Lung (tissue), 12 donors: ENCODE measurements around the gene PHF21B. TPM values are rescaled to one million over a fixed set of nuclear protein-coding genes. Genes with fewer than 3 reads are reported as not detected.

Experiments
- ATAC-seq: fragments of 200-7000 bp; cut with Tn5 transposase; one replicate; pipeline ENCODE4 v1.9.1; 2020; ENCODE audit warnings: moderate number of reproducible peaks; ENCODE audit not compliant: insufficient read depth, low FRiP score
- DNase-seq, 3 donors: peaks; one replicate each; pipeline ENCODE4 v3.0.0-alpha.2; 2013 to 2017
- H3K27ac ChIP-seq, 2 donors: one replicate each; pipeline ENCODE4 v1.5.1; 2013; ENCODE audit warnings: mild to moderate bottlenecking in 2 of 2, moderate library complexity in 2 of 2, control low read depth in 1 of 2, inconsistent platforms in 1 of 2, low read depth in 1 of 2, low read length in 1 of 2
- H3K27me3 ChIP-seq, 3 donors: one replicate each; pipeline ENCODE4 v1.5.1; 2013; ENCODE audit warnings: low read length in 2 of 3; ENCODE audit not compliant: control insufficient read depth in 3 of 3, insufficient read depth in 3 of 3
- H3K36me3 ChIP-seq, 4 donors: one replicate each; pipeline ENCODE4 v1.5.1; 2013; ENCODE audit warnings: low read length in 4 of 4, mild to moderate bottlenecking in 1 of 4, moderate library complexity in 1 of 4; ENCODE audit not compliant: control insufficient read depth in 4 of 4, insufficient read depth in 4 of 4
- H3K4me1 ChIP-seq, 5 donors: one replicate each; pipeline ENCODE4 v1.5.1; 2013; ENCODE audit warnings: low read length in 5 of 5, mild to moderate bottlenecking in 2 of 5, moderate library complexity in 1 of 5; ENCODE audit not compliant: control insufficient read depth in 5 of 5, insufficient read depth in 5 of 5
- H3K4me3 ChIP-seq: one replicate; pipeline ENCODE4 v1.5.1; 2013; ENCODE audit warnings: mild to moderate bottlenecking, control low read depth, moderate library complexity
- H3K9ac ChIP-seq, 2 donors: one replicate each; pipeline ENCODE4 v1.5.1; 2013; ENCODE audit warnings: low read length in 2 of 2, control low read depth in 1 of 2; ENCODE audit not compliant: insufficient read depth in 1 of 2
- H3K9me3 ChIP-seq, 4 donors: one replicate each; pipeline ENCODE4 v1.5.1; 2013; ENCODE audit warnings: low read length in 3 of 4, mild to moderate bottlenecking in 1 of 4, moderate library complexity in 1 of 4; ENCODE audit not compliant: control insufficient read depth in 4 of 4, insufficient read depth in 3 of 4
- WGBS, 2 donors: extraction: QIAGEN DNeasy Blood & Tissue Kit; methylation state at CpG; one replicate each; pipeline ENCODE4 v1.1.7; 2013; 5-methylcytosine and 5-hydroxymethylcytosine counted together
- polyA plus RNA-seq, 2 donors: library from polyadenylated mRNA; stranded (reverse); fragments of 200-250 nt; gene quantifications; one replicate each; pipeline ENCODE4 v1.2.1, GENCODE V29; 2013
- total RNA-seq, 2 donors: library from RNA; depleted of rRNA in 1 of 2; stranded (reverse); fragments of >200 nt in 1 of 2; gene quantifications; one replicate each; pipeline ENCODE4 v1.2.1, GENCODE V29; 2014 to 2021
- TF ChIP-seq, protein P1 (sequence below): IDR thresholded peaks from 2 replicates; pipeline ENCODE4 v1.5.1; 2012; ENCODE audit warnings: mild to moderate bottlenecking; ENCODE audit errors: control extremely low read depth, extremely low read depth
- donor health status: control.
- donor health status: control.
- donor health status: Bipolar disorder and iron deficiency.
- donor health status: healthy.
- donor health status: DM: yes; HTN: yes; CAD: no.

PHF21B gene
- total and polyA plus RNA-seq, 4 donors, result 0.03 to 0.43 (median 0.26) TPM

DNA sequence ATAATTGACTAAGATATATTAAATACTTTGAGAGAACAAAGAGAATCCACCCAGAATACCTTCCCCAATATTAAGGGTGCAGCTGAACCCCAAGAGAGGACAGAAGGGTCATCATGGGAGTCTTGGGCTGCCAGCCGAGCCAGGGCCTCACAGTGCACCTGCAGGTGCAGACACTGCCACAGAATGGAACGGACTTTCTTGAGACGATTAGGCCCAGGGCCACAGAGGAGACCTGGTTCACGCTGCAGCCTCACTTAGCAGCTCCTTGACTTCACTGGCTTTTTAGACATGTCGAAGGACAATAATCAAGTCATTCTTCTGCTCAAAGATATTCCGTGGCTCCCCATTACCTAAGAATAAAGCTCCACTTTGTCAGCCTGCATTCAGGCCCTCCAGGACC lies 100.6 kb downstream of the PHF21B start:
- H3K4me3 ChIP-seq, result no peak overlapping the region
- H3K27ac ChIP-seq, result no peak overlapping the region
- peaks cover 0 to 2% (median 0%) of the 10 kb centered on the region in 4 donors for H3K36me3 ChIP-seq
- no peak overlapping the region for H3K9ac ChIP-seq
- peaks cover 0 to 6% (median 0%) of the 10 kb centered on the region in 5 donors for H3K4me1 ChIP-seq
- H3K9me3 ChIP-seq, result peaks cover 0 to 17% (median 0%) of the 10 kb centered on the region in 4 donors
- DNase-seq (no peak), ATAC-seq (no peak)
- 81 to 90% methylated on average over 6 of the region's 6 CpGs for WGBS, 2 donors
- TF ChIP-seq, protein P1, sequence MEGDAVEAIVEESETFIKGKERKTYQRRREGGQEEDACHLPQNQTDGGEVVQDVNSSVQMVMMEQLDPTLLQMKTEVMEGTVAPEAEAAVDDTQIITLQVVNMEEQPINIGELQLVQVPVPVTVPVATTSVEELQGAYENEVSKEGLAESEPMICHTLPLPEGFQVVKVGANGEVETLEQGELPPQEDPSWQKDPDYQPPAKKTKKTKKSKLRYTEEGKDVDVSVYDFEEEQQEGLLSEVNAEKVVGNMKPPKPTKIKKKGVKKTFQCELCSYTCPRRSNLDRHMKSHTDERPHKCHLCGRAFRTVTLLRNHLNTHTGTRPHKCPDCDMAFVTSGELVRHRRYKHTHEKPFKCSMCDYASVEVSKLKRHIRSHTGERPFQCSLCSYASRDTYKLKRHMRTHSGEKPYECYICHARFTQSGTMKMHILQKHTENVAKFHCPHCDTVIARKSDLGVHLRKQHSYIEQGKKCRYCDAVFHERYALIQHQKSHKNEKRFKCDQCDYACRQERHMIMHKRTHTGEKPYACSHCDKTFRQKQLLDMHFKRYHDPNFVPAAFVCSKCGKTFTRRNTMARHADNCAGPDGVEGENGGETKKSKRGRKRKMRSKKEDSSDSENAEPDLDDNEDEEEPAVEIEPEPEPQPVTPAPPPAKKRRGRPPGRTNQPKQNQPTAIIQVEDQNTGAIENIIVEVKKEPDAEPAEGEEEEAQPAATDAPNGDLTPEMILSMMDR, result no peak
- H3K27me3 ChIP-seq, result no peaks in the 10 kb centered on the region

- TF ChIP-seq, protein P1, result no peak
- no peaks in the 10 kb centered on the region for H3K27me3 ChIP-seq
- ATAC-seq (no peak), DNase-seq (no peak)
- no peak overlapping the region for H3K4me3 ChIP-seq
- H3K9me3 ChIP-seq, result peaks cover 0 to 17% (median 0%) of the 10 kb centered on the region in 4 donors
- H3K4me1 ChIP-seq, result peaks cover 0 to 8% (median 0%) of the 10 kb centered on the region in 5 donors
- no peak overlapping the region for H3K27ac ChIP-seq
- WGBS, 2 donors, result 88 to 94% methylated on average over 21 of the region's 21 CpGs
- peaks cover 0 to 2% (median 0%) of the 10 kb centered on the region in 4 donors for H3K36me3 ChIP-seq
- no peak overlapping the region for H3K9ac ChIP-seq
Measured at GRCh38 chr22:44907765-44908737, 101.8 kb downstream of the PHF21B start.

DNA sequence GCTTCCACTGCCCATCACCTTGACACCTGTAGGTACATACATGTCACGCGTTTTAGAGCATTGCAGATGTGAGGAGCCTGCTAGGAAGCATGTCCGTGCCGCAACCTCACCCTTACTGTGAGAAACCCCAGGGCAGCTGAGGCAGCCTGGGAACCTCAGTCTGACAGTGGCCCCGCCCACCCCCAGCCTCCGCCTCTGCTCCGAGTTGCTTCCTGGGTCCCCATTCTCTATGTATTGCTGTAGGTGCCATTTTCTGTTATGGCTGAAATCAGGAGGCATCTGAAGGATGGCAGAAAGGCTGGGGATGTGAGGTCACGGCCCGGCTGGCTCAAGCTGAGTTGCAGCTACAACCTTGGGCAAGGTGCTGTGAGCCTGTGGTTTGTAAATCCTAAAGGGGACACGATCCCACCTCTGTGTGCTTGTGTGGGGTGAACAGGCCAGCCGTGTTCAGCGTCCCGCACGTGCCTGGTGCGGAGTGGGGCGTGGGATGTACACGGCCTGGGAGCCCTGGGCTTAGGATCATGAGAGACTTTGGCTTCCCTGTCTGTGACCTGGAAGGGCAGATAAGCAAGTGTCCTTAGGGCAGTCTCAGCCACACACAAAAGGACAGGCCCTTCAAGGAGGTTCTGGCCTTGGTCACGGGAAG lies 102.7 kb downstream of the PHF21B start:
- no peak overlapping the region for H3K27ac ChIP-seq
- H3K9ac ChIP-seq, result no peak overlapping the region
- H3K27me3 ChIP-seq, result no peaks in the 10 kb centered on the region
- ATAC-seq (no peak), DNase-seq (no peak)
- H3K9me3 ChIP-seq, result peaks cover 0 to 19% (median 0%) of the 10 kb centered on the region in 4 donors
- TF ChIP-seq, protein P1, result no peak
- 89 to 96% methylated on average over 18 of the region's 18 CpGs for WGBS, 2 donors
- H3K36me3 ChIP-seq, result peaks cover 0 to 2% (median 0%) of the 10 kb centered on the region in 4 donors
- no peak overlapping the region for H3K4me3 ChIP-seq
- peaks cover 0 to 8% (median 0%) of the 10 kb centered on the region in 5 donors for H3K4me1 ChIP-seq
